Measurements from ENCODE around the gene FAIM2.

- no peak for TF ChIP-seq EP300 (conservative IDR thresholded peaks at IDR 0.05; ENCODE audit: poor library complexity, severe bottlenecking)
- TF ChIP-seq CTCF (IDR thresholded peaks at IDR 0.05; ENCODE audit: poor library complexity, severe bottlenecking) = no peak
- TF ChIP-seq RAD21 (conservative IDR thresholded peaks at IDR 0.05) = no peak
- TF ChIP-seq POLR2AphosphoS5 (IDR thresholded peaks at IDR 0.05) = no peak
- no peak for TF ChIP-seq MXI1 (conservative IDR thresholded peaks at IDR 0.05; ENCODE audit: poor library complexity, severe bottlenecking)
These were observed 41.0 kb upstream of the FAIM2 start for GRCh38 chr12:49944718-49945117.

Measured in neural cell (in vitro differentiated cells).